KMS-11 (cell line): Measurements from ENCODE around the gene PRL.

Experiments
- H2AFZ ChIP-seq: fragments of 200-600 bp; sonication (generic); 2 replicates; pipeline ENCODE4 v1.6.1; 2016; ENCODE audit warnings: antibody characterized with exemption, mixed run types, low read depth
- H3K27ac ChIP-seq: fragments of 200-600 bp; sonication (generic); 2 replicates; pipeline ENCODE4 v1.6.1; 2016; ENCODE audit warnings: mild to moderate bottlenecking, mixed run types
- H3K27me3 ChIP-seq: fragments of 200-600 bp; sonication (generic); 2 replicates; pipeline ENCODE4 v1.6.1; 2017; ENCODE audit warnings: mild to moderate bottlenecking, low read depth, mixed run types, moderate library complexity; ENCODE audit not compliant: insufficient read depth
- H3K36me3 ChIP-seq: fragments of 200-600 bp; sonication (generic); 2 replicates; pipeline ENCODE4 v1.6.1; 2017; ENCODE audit warnings: mild to moderate bottlenecking, mixed run types; ENCODE audit not compliant: insufficient read depth
- H3K4me1 ChIP-seq: fragments of 200-600 bp; sonication (generic); 2 replicates; pipeline ENCODE4 v1.6.1; 2016; ENCODE audit warnings: mild to moderate bottlenecking, low read depth, mixed run types; ENCODE audit not compliant: poor library complexity, severe bottlenecking
- H3K4me2 ChIP-seq: fragments of 200-600 bp; sonication (generic); 2 replicates; pipeline ENCODE4 v1.7.0; 2016; ENCODE audit warnings: mild to moderate bottlenecking, mixed run types
- H3K4me3 ChIP-seq: fragments of 200-600 bp; sonication (generic); IDR thresholded peaks from 2 replicates; pipeline ENCODE4 v1.6.1; 2017; ENCODE audit warnings: low read depth, low read length, mixed read lengths; ENCODE audit not compliant: insufficient read depth
- H3K79me2 ChIP-seq: fragments of 200-600 bp; sonication (generic); 2 replicates; pipeline ENCODE4 v1.6.1; 2016; ENCODE audit warnings: low read depth, mixed run types; ENCODE audit not compliant: insufficient read depth
- H3K9ac ChIP-seq: fragments of 200-600 bp; sonication (generic); 2 replicates; pipeline ENCODE4 v1.6.1; 2016; ENCODE audit warnings: mild to moderate bottlenecking, mixed run types
- H4K20me1 ChIP-seq: fragments of 200-600 bp; sonication (generic); 2 replicates; pipeline ENCODE4 v1.6.1; 2016; ENCODE audit warnings: mild to moderate bottlenecking, mixed run types; ENCODE audit not compliant: insufficient read depth
- TF ChIP-seq, protein P1 (sequence below): fragments of 200-600 bp; sonication (generic); conservative IDR thresholded peaks from 2 replicates; pipeline ENCODE4 v1.6.1; 2017; ENCODE audit warnings: low read depth, mild to moderate bottlenecking, antibody characterized with exemption, low read length, moderate library complexity, mixed read lengths

The PRL gene

DNA sequence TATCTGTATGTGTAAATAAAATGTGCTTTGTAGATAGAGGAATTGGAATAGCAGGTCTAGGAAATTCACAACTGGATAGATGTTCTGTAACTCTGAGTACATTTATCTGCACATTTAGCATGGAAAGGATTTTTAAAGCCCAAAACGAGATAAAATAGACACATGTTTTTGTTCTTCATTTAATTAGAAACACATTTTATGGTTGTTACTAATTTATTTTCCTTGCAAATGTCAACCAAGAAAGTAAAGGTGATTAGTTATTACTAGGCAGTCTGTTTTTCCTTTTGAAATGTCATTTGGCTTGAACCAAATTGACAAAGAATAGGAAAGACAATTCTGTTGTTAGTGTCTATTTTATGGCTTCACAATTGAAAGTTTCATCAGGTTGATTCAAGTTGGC, 769 bp downstream of the PRL start:
- Histone ChIP-seq H3K4me3 (no peak overlapping the region), H3K36me3 (no peaks in the 10 kb centered on the region), H4K20me1 (no peaks in the 10 kb centered on the region), H3K9ac (no peak overlapping the region), H3K79me2 (no peaks in the 10 kb centered on the region), H3K4me1 (no peaks in the 10 kb centered on the region), H3K27me3 (no peaks in the 10 kb centered on the region), H2AFZ (no peak overlapping the region), H3K27ac (no peak overlapping the region), H3K4me2 (no peak overlapping the region)
- TF ChIP-seq, protein P1, sequence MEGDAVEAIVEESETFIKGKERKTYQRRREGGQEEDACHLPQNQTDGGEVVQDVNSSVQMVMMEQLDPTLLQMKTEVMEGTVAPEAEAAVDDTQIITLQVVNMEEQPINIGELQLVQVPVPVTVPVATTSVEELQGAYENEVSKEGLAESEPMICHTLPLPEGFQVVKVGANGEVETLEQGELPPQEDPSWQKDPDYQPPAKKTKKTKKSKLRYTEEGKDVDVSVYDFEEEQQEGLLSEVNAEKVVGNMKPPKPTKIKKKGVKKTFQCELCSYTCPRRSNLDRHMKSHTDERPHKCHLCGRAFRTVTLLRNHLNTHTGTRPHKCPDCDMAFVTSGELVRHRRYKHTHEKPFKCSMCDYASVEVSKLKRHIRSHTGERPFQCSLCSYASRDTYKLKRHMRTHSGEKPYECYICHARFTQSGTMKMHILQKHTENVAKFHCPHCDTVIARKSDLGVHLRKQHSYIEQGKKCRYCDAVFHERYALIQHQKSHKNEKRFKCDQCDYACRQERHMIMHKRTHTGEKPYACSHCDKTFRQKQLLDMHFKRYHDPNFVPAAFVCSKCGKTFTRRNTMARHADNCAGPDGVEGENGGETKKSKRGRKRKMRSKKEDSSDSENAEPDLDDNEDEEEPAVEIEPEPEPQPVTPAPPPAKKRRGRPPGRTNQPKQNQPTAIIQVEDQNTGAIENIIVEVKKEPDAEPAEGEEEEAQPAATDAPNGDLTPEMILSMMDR = no peak

DNA sequence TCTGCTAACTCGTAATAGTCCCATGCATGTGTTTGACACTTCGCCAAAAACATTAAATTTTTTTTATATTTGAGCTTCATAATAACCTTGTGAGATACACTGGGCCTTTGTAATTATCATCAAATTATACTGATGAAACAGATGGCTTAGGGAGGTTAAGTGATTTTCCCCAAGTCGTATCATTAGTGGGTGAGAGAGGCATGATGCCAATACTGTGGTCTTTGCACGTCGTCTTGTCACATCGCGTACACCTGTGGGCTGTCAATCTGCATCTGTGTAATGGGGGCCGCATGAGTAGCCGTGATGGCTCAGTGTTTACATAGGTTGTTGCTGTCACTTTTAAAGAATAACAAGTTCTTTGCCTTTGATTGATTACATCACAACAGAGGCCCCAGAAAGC, 1.7 kb downstream of the PRL start:
- Histone ChIP-seq H3K4me3 (no peak overlapping the region), H3K27me3 (no peaks in the 10 kb centered on the region), H3K4me2 (no peak overlapping the region), H2AFZ (no peak overlapping the region), H3K36me3 (no peaks in the 10 kb centered on the region), H3K4me1 (no peaks in the 10 kb centered on the region), H3K27ac (no peak overlapping the region), H3K79me2 (no peaks in the 10 kb centered on the region), H3K9ac (no peak overlapping the region), H4K20me1 (no peaks in the 10 kb centered on the region)
- TF ChIP-seq, protein P1 = no peak

DNA sequence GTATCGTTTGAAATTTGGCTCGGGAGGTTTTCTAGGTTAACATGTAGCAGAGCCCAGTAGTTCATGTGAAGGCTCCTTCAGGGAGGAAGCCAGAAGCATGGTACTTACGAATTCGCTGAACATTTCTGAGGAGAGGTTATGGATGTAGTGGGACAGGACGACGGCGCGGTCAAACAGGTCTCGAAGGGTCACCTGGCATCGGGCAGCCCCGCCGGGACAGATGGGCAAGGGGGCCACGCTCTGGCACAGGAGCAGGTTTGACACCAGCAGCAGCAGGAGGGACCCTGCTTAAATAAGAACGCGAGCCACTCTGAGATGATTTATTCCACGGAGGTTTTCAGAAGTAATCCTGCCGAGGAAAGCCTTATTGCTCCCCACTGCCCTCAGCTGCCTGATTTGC, 2.5 kb downstream of the PRL start:
- Histone ChIP-seq H3K27ac (no peak overlapping the region), H3K9ac (no peak overlapping the region), H3K36me3 (no peaks in the 10 kb centered on the region), H3K27me3 (no peaks in the 10 kb centered on the region), H3K79me2 (no peaks in the 10 kb centered on the region), H3K4me3 (no peak overlapping the region), H2AFZ (no peak overlapping the region), H4K20me1 (no peaks in the 10 kb centered on the region), H3K4me2 (no peak overlapping the region), H3K4me1 (no peaks in the 10 kb centered on the region)
- TF ChIP-seq, protein P1 = no peak

DNA sequence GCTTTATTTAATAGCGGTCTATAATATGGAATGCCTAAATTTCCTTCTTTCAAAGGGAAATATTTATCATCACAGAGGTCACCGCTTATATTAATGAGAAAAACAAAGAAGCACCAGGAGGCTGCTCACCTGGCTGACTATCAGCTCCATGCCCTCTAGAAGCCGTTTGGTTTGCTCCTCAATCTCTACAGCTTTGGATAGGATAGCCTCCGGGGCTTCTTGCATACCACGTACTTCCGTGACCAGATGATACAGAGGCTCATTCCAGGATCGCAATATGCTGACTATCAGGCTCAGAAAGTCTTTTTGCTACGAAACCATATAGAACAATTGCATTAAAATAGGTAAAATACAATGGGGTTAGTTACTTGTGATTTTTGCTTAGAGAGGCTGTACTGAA, 6.8 kb downstream of the PRL start:
- TF ChIP-seq, protein P1 = no peak
- H2AFZ ChIP-seq = no peak overlapping the region
- no peaks in the 10 kb centered on the region for H4K20me1 ChIP-seq

More for the DNA sequence above, 6.8 kb downstream of the PRL start:
- no peaks in the 10 kb centered on the region for H3K27me3 ChIP-seq
- no peak overlapping the region for H3K27ac ChIP-seq
- H3K79me2 ChIP-seq = no peaks in the 10 kb centered on the region
- no peaks in the 10 kb centered on the region for H3K36me3 ChIP-seq
- no peaks in the 10 kb centered on the region for H3K4me1 ChIP-seq
- H3K4me2 ChIP-seq = no peak overlapping the region
- no peak overlapping the region for H3K4me3 ChIP-seq
- H3K9ac ChIP-seq = no peak overlapping the region
